WTC11 (cell line): ENCODE results near the gene ATP6V1G3. TPM values are rescaled to one million over a fixed set of nuclear protein-coding genes. Genes with fewer than 3 reads are reported as not detected.

ENCODE experiments used
- ATAC-seq: fragments of 200-7000 bp; cut with Tn5 transposase; 2 replicates; pipeline ENCODE4 v1.10.0; 2021; ENCODE audit warnings: mild to moderate bottlenecking, moderate library complexity
- CTCF ChIA-PET: fragments of 300-600 bp; sonication (Branson Sonifier 250); formaldehyde crosslinking; loops from one replicate; lab custom pipeline; 2021; ENCODE audit warnings: antibody characterized with exemption; lab: Charles Lee
- POLR2A ChIA-PET: fragments of 350-600 bp; sonication (Branson Sonifier 250); formaldehyde crosslinking; loops from one replicate; lab custom pipeline; 2021; ENCODE audit warnings: antibody characterized with exemption; lab: Charles Lee
- DNase-seq: peaks from one replicate; pipeline ENCODE4 v3.0.0; 2021; ENCODE audit warnings: low spot score
- H3K27ac Mint-ChIP-seq: 2 replicates; pipeline ENCODE4 v1.8.0; 2021; ENCODE audit warnings: mixed read lengths
- H3K27me3 Mint-ChIP-seq: 2 replicates; pipeline ENCODE4 v1.8.0; 2021; ENCODE audit warnings: low read depth, mild to moderate bottlenecking, moderate library complexity, mixed read lengths
- H3K36me3 Mint-ChIP-seq: 2 replicates; pipeline ENCODE4 v1.8.0; 2021; ENCODE audit warnings: mixed read lengths
- H3K4me1 Mint-ChIP-seq: 2 replicates; pipeline ENCODE4 v1.8.0; 2022; ENCODE audit warnings: mixed read lengths
- H3K4me3 Mint-ChIP-seq: 2 replicates; pipeline ENCODE4 v1.8.0; 2021; ENCODE audit warnings: mild to moderate bottlenecking, moderate library complexity, mixed read lengths
- H3K9me3 Mint-ChIP-seq: 2 replicates; pipeline ENCODE4 v1.8.0; 2021; ENCODE audit warnings: mixed read lengths
- CREB1 ChIP-seq: sonication (generic); formaldehyde crosslinking; IDR thresholded peaks from 2 replicates; pipeline ENCODE4 v1.8.0; 2023; ENCODE audit warnings: mild to moderate bottlenecking, missing genetic modification reagents
- CREM ChIP-seq: sonication (generic); formaldehyde crosslinking; IDR thresholded peaks from 2 replicates; pipeline ENCODE4 v1.8.1; 2022; ENCODE audit warnings: mild to moderate bottlenecking, missing genetic modification reagents, moderate library complexity
- EMX1 ChIP-seq: fragments of 250-450 bp; sonication (Bioruptor Pico); IDR thresholded peaks from 2 replicates; pipeline ENCODE4 v1.8.0; 2021; ENCODE audit warnings: mild to moderate bottlenecking
- ERG ChIP-seq: fragments of 250-450 bp; sonication (Bioruptor Pico); IDR thresholded peaks from 2 replicates; pipeline ENCODE4 v1.8.0; 2021; ENCODE audit warnings: mild to moderate bottlenecking
- FOXJ3 ChIP-seq: sonication (generic); formaldehyde crosslinking; IDR thresholded peaks from 2 replicates; pipeline ENCODE4 v1.9.0; 2021; ENCODE audit warnings: missing genetic modification reagents, mild to moderate bottlenecking, borderline replicate concordance
- KAT7 ChIP-seq: sonication (generic); formaldehyde crosslinking; IDR thresholded peaks from 2 replicates; pipeline ENCODE4 v1.8.1; 2023; ENCODE audit warnings: missing genetic modification reagents, mild to moderate bottlenecking, borderline replicate concordance
- NFATC4 ChIP-seq: fragments of 250-450 bp; sonication (Bioruptor Pico); IDR thresholded peaks from 2 replicates; pipeline ENCODE4 v1.9.0; 2021; ENCODE audit warnings: mild to moderate bottlenecking
- ZNF219 ChIP-seq: sonication (generic); formaldehyde crosslinking; IDR thresholded peaks from 2 replicates; pipeline ENCODE4 v1.8.0; 2023; ENCODE audit warnings: missing genetic modification reagents, mild to moderate bottlenecking, borderline replicate concordance
- ZNF317 ChIP-seq: sonication (generic); formaldehyde crosslinking; IDR thresholded peaks from 2 replicates; pipeline ENCODE4 v1.8.1; 2023; ENCODE audit warnings: low read depth, mild to moderate bottlenecking, moderate library complexity, missing genetic modification reagents, borderline replicate concordance
- ZNF416 ChIP-seq: fragments of 250-450 bp; sonication (Bioruptor Pico); IDR thresholded peaks from 2 replicates; pipeline ENCODE4 v1.9.0; 2021; ENCODE audit warnings: mild to moderate bottlenecking, inconsistent platforms
- total RNA-seq: library from RNA; stranded (reverse); gene quantifications from 3 replicates; pipeline ENCODE4 v1.2.3, GENCODE V29; 2021
- TF ChIP-seq, protein P1 (sequence below): sonication (generic); formaldehyde crosslinking; IDR thresholded peaks from 2 replicates; pipeline ENCODE4 v1.8.1; 2023; ENCODE audit warnings: mild to moderate bottlenecking, missing genetic modification reagents
- TF ChIP-seq, protein P2 (sequence below): fragments of 250-450 bp; sonication (Bioruptor Pico); IDR thresholded peaks from 2 replicates; pipeline ENCODE4 v1.9.0; 2021; ENCODE audit warnings: mild to moderate bottlenecking, borderline replicate concordance

The ATP6V1G3 gene
- total RNA-seq, 1 experiment from 2014 or later, result not detected

- Mint-ChIP-seq H3K9me3 (peaks cover 12% of the 10 kb centered on the region), H3K4me1 (peaks cover 10% of the 10 kb centered on the region), H3K4me3 (no peak overlapping the region), H3K36me3 (no peaks in the 10 kb centered on the region), H3K27me3 (no peaks in the 10 kb centered on the region)
- POLR2A ChIA-PET, result no interaction called here
- DNase-seq, result no peak
- no peak for ATAC-seq
- TF ChIP-seq ERG (no peak), NFATC4 (CRISPR knock-in tag) (no peak), CREM (CRISPR knock-in tag) (no peak), CREB1 (no peak), FOXJ3 (no peak)
- TF ChIP-seq, protein P1, sequence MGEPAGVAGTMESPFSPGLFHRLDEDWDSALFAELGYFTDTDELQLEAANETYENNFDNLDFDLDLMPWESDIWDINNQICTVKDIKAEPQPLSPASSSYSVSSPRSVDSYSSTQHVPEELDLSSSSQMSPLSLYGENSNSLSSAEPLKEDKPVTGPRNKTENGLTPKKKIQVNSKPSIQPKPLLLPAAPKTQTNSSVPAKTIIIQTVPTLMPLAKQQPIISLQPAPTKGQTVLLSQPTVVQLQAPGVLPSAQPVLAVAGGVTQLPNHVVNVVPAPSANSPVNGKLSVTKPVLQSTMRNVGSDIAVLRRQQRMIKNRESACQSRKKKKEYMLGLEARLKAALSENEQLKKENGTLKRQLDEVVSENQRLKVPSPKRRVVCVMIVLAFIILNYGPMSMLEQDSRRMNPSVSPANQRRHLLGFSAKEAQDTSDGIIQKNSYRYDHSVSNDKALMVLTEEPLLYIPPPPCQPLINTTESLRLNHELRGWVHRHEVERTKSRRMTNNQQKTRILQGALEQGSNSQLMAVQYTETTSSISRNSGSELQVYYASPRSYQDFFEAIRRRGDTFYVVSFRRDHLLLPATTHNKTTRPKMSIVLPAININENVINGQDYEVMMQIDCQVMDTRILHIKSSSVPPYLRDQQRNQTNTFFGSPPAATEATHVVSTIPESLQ (CRISPR knock-in tag), result no peak
- TF ChIP-seq, all 79 proteins: peak for 0
- H3K27ac Mint-ChIP-seq, result no peak overlapping the region
- CTCF ChIA-PET, result no interaction called here
Observed at GRCh38 chr1:198542632-198543031, 2.2 kb upstream of the ATP6V1G3 start.

- Mint-ChIP-seq H3K4me3 (no peak overlapping the region), H3K9me3 (peaks cover 8% of the 10 kb centered on the region), H3K36me3 (no peaks in the 10 kb centered on the region)
- CTCF ChIA-PET, result no interaction called here
- POLR2A ChIA-PET, result no interaction called here
- TF ChIP-seq ZNF416 (CRISPR knock-in tag) (no peak), EMX1 (CRISPR knock-in tag) (no peak), ZNF317 (CRISPR knock-in tag) (no peak), ZNF219 (CRISPR knock-in tag) (no peak)
- TF ChIP-seq, protein P2, sequence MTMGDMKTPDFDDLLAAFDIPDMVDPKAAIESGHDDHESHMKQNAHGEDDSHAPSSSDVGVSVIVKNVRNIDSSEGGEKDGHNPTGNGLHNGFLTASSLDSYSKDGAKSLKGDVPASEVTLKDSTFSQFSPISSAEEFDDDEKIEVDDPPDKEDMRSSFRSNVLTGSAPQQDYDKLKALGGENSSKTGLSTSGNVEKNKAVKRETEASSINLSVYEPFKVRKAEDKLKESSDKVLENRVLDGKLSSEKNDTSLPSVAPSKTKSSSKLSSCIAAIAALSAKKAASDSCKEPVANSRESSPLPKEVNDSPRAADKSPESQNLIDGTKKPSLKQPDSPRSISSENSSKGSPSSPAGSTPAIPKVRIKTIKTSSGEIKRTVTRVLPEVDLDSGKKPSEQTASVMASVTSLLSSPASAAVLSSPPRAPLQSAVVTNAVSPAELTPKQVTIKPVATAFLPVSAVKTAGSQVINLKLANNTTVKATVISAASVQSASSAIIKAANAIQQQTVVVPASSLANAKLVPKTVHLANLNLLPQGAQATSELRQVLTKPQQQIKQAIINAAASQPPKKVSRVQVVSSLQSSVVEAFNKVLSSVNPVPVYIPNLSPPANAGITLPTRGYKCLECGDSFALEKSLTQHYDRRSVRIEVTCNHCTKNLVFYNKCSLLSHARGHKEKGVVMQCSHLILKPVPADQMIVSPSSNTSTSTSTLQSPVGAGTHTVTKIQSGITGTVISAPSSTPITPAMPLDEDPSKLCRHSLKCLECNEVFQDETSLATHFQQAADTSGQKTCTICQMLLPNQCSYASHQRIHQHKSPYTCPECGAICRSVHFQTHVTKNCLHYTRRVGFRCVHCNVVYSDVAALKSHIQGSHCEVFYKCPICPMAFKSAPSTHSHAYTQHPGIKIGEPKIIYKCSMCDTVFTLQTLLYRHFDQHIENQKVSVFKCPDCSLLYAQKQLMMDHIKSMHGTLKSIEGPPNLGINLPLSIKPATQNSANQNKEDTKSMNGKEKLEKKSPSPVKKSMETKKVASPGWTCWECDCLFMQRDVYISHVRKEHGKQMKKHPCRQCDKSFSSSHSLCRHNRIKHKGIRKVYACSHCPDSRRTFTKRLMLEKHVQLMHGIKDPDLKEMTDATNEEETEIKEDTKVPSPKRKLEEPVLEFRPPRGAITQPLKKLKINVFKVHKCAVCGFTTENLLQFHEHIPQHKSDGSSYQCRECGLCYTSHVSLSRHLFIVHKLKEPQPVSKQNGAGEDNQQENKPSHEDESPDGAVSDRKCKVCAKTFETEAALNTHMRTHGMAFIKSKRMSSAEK (CRISPR knock-in tag), result no peak
- TF ChIP-seq, all 79 proteins: peak for 0
- DNase-seq (no peak), ATAC-seq (no peak)
- Mint-ChIP-seq H3K27me3 (no peaks in the 10 kb centered on the region), H3K27ac (no peak overlapping the region; the same call in 1 of the 2 replicates), H3K4me1 (peaks cover 13% of the 10 kb centered on the region)
Observed at GRCh38 chr1:198541737-198542136, 1.3 kb upstream of the ATP6V1G3 start.

DNA sequence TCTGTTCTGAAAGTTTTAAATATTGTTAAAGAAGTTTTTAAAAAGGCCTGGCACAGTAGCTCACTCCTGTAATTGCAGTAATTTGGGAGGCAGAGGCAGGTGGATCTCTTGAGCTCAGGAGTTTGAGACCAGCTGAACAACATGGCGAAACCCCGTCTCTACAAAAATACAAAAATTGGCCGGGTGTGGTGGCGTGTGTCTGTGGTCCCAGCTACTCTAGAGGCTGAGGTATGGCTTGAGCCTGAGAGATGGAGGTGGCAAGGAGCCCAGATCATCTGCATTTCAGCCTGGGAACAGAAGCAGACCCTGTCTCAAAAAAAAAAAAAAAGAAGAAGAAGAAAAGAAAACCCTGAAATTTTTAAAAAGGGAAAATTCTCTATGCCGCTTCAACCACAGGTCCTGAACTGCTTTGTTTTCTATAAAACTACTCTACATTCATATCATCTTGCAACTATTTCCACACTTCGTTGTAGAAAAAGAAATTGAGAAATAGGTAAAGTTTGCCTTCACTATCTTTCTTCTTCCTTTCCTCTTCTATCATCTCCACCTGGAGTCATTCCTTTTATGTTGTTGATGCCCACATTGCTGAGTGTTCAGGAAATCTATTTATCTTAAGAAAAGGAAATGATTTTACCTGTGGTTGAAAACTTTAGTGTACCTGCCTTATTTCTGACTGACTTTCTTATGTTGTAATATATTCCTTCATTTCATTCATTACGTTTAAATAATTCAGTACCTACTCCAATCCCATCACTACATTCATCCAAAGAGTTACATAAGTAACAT lies 1.7 kb downstream of the ATP6V1G3 start:
- ATAC-seq (no peak), DNase-seq (no peak)
- H3K36me3 Mint-ChIP-seq, result no peaks in the 10 kb centered on the region
- TF ChIP-seq KAT7 (CRISPR knock-in tag), result no peak
- ChIA-PET CTCF (no interaction called here), POLR2A (no interaction called here)
- H3K27ac Mint-ChIP-seq, result no peak overlapping the region; the same call in 1 of the 2 replicates
- H3K9me3 Mint-ChIP-seq, result peaks cover 1% of the 10 kb centered on the region
- H3K4me3 Mint-ChIP-seq, result no peak overlapping the region
- peaks cover 22% of the 10 kb centered on the region for H3K4me1 Mint-ChIP-seq
- no peaks in the 10 kb centered on the region for H3K27me3 Mint-ChIP-seq
